HG03457 (cell line): ENCODE results near the gene TUBB2A.
"Not testable (repeated sequence)": the region's sequence is repeated elsewhere in the genome, so short reads cannot be mapped to it uniquely, and the experiment has no call there.

ENCODE experiments used
- ATAC-seq: cut with Tn5 transposase; IDR thresholded peaks from one replicate; pipeline ENCODE4 v1.9.1; 2021; ENCODE audit warnings: moderate number of reproducible peaks; ENCODE audit not compliant: unreplicated experiment

Gene TUBB2A

GRCh38 chr6:3156184-3157130 is 887 bp downstream of the TUBB2A start:
- ATAC-seq, result not testable (repeated sequence)

DNA sequence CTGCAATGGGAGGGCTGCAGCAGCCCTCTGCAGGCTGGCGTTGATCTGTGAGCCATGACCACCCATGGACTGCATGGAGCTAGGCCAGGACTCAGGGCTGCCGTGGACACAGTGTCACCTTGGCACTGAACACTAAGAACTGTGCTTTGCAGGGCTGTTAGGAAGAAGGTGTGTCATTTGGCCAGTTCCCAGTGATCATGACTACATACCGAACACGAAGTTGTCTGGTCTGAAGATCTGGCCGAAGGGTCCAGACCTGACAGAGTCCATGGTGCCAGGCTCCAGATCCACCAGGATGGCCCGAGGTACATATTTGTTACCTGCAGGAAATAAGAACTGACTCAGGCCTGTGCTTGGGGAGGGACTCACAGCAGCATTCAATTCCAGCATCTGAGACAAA is 1.9 kb downstream of the TUBB2A start:
- ATAC-seq, result not testable (repeated sequence)

DNA sequence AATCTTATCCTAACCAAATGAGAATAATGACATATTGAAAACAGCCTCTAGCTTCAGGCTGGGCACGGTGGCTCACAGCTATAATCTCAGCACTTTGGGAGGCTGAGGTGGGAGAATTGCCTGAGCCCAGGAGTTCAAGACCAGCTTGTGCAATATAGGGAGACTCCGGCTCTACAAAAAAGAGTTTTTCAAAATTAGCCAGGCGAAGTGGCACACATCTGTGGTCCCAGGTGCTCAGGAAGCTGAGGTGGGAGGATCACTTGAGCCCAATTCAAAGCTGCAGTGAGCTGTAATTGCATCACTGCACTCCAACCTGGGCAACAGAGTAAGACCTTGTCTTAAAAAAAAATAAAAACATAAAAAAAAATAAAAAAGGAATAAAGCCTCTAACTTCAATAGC is 4.7 kb downstream of the TUBB2A start:
- ATAC-seq, result no peak

DNA sequence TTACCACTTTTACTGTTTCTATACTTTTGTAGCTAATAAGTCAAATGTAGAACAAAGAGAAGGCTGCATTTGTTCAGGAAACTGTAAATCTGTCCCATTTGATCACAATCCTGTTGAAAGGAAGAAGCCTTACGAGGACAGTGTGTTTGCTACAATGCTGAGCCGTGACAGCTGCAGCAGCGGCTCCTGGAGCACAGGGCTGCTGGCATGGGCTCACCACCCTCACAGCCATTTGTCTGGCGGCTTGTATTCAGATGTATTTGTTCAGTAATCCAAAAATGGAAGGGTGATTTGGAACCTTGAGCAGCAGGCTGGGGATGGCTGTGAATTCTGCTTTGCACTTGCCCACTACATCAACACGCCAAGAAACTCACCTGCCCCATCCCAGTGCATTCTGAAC is 5.7 kb downstream of the TUBB2A start:
- no peak for ATAC-seq

GRCh38 chr6:3147914-3148757 is 9.2 kb downstream of the TUBB2A start:
- ATAC-seq, result no peak

GRCh38 chr6:3144571-3144970 is 12.8 kb downstream of the TUBB2A start:
- ATAC-seq, result no peak

DNA sequence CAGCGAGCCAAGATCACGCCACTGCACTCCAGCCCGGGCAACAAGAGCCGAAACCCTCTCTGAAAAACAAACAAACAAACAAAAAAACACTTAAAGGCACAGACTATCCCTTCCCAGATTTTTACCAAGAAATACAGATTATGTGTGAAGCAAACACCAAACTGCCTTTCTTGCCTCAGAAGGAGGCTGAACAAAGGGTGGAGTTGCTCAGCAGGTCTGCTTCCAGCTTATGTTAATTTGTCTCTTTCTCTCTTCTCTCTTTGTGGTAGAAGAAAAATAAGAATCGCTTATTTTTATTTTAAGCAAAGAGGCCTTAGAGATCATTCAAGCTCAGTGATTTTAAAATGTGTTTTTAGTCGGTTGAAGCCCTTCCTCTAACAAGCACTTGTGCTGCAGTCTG is 14.2 kb downstream of the TUBB2A start:
- ATAC-seq, result no peak

GRCh38 chr6:3142536-3142935 is 14.8 kb downstream of the TUBB2A start:
- ATAC-seq, result no peak

DNA sequence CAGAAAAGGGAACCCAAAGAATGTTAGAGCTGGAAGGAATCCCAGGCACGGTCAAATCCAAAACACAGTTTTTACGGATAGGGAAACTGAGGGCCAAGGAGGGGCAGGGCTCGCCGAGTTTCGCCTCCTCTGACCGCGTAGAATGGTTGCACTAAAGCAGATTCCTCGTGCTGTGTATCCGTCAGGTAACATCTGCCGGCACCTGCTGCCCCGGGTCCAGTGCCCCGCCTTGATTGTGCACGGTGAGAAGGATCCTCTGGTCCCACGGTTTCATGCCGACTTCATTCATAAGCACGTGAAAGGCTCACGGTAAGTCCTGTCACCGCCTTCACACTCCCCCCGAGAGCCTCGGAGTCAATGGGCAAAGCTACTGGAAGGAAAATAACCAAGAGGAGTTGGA is 17.1 kb downstream of the TUBB2A start:
- ATAC-seq, result no peak

DNA sequence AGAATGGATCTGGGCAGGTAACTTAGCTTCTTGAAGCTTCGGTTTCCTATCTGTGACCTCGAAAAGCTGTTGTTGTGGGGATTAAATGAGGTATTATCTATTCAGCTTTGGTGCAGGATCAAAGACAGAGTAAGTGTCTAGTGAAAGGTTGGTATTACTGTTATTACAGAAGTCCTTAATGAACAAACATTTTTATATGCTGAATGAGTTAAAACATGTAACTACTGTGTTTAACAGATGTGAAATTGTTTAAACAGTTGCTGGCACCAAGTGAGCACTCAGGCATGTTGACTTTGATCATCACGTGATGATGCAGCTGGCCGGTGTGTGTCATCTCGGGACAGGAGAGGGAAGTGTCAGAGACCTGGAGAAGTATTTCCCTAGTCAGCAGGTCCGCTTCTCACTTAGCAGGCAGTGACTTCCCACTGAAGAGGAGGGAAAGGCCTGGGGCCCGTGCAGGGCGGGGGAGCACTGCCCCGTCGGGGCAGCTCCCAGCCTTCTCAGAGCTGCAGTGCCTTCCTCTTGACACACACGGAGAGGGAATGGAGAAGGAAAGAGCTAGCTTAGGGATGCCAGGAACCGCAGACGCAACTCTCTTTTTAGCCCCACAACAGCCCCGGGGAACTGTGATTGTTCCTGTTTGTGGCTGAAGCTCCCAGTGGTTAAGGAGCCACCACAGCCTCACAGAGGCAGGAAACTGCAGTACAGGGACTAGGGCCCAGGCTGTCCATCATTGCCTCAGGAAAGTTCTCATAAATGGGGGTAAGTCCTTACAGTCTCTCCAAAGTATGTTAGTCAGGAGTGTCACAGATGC is 18.0 kb downstream of the TUBB2A start:
- ATAC-seq, result no peak

DNA sequence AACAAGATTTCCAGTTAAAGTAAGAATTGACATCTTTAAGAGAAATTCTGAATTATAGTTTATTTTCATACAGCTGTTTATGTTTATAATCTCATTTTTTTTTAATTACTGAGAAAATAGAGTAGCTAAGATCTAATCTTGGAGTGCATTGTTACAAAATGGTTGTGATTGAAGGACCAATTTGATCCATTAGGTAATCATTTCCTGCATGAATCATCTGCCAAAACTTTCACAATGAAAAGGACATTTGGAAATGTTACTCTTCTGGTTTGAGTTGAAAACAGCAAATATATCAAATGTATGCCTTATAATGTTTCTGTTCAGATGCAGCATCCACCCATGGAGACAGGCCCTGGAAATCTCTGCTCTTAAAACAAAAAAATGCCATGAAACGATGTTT is 19.0 kb downstream of the TUBB2A start:
- ATAC-seq, result no peak

DNA sequence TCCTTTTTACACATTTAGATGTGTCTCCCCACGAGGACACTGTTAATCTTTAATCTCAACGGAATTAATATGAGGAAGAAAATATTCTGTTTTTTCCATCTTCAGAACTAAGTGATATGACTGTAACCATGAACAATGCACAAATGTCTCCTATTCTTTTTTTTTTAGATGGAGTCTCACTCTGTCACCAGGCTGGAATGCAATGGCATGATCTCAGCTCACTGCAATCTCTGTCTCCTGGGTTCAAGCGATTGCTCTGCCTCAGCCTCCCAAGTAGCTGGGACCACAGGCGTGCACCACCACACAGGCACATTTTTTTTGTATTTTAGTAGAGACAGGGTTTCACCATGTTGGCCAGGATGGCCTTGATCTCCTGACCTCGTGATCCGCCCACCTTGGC is 19.5 kb downstream of the TUBB2A start:
- ATAC-seq, result not testable (repeated sequence)

GRCh38 chr6:3137057-3137777 is 20.1 kb downstream of the TUBB2A start:
- ATAC-seq, result no peak

DNA sequence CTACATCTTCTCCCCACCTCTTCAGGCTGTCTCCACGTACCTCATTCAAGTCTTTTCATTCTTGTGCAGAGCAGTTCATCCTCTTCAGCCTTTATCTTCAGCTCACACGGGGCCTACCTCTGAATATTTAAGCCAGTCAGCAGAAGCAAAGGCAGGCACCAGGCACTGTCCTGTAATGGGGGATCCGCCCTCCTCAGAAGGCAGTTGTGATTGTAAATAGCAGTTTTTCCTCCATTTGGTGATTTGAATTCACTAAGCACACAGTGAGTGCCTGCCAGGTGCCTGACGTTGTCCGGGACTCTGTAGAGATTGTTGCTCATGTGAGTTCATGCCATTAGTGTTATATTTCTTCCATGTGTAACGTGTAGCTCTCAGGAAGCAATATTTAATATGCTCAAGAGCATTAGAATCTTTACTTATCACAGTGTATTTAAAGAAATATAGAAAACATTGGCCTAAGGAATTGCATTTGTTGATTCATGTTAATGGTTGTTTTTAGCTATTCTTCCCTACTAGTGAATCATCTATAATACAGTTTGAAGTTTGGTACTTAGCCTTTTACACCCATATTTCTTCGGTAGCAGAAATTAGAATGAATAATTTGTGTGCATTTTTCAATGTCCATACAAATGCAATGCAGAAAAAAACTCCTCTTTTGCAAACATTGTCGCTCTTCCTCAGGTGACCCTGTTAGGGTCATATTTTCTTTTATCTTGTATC is 20.9 kb downstream of the TUBB2A start:
- ATAC-seq, result no peak

GRCh38 chr6:3135668-3136291 is 21.6 kb downstream of the TUBB2A start:
- no peak for ATAC-seq

- ATAC-seq, result no peak
Observed at GRCh38 chr6:3133515-3133914, 23.8 kb downstream of the TUBB2A start.

DNA sequence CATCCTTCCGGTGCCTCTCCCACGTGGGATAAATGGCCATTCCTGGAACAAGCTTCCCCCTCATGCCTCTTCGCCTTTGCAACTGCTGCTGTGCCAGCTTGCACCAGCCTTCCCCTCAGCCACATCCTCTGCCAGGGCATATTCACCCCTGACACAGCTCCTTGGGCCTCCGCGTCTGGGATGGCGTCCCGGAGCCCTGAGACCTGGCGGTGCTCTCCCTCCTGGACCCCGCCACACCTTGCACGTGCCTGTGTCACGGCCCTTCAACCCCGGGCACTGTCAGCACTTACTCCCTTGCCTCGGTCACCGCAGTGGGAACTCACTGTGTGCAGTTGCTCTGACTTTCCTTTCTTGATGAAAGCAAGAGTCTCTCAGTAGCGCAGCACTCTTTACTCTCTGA is 25.6 kb downstream of the TUBB2A start:
- ATAC-seq, result no peak

DNA sequence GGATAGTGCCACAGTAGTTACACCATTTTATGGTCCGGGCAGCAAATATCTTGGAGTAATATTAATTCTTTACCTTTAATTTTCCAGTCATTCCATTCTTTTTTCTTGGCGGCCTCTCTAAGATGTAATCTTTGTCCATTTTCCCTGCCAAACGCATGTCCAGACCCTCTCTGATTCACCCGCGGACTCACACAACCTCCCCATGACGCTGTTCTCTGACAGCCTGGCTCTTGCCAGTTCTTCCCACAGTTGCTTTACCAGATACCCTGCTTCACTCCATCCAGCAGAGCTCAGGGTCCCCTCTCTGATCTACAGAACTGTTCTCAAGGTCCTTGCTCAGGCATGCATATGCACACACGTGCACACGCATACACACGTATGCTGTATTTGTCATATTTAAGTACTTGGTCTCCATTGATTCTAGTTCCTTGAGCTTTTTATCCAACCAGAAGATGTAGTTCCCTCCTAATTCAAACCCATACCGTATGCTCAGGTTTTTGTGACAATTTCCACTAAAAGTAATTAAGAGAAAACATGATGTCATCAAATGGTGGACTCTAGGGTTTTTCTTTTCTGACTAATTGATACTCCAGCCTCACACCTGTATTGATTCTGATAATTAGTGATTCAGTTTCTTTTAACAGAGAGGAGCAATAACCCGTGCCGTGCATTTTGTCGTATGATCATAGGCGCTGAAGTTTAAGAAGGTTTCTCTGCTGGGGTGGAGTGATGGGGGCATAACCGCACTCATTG is 28.8 kb downstream of the TUBB2A start:
- no peak for ATAC-seq

DNA sequence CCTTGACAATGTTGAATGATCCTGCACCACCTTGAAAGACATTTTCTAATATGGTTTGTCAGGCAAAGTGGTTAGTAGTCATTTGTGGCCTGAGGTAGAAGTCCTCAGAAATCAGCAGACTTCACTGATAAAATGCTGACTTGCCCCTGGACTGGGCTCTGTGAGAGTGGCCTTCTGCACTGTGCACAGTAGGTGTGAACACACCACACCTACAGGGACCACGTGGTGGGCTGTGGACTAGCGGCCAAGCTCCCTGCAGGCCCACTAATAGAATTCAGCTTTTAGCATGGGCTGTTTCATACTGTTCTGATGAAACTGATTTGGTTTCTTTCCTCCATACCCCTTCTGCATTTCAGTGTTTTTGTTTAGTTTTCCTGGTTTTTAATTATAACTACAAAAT is 31.5 kb downstream of the TUBB2A start:
- no peak for ATAC-seq
